CD14-positive monocyte (primary cell): ENCODE data around the gene CNBP. TPM values are rescaled to one million over a fixed set of nuclear protein-coding genes. Genes with fewer than 3 reads are reported as not detected.
A peak's percentile ranks its signal among the peaks of the same experiment; 100 is the strongest.

Experiments used
- DNase-seq, 3 donors: peaks; one replicate each; pipeline ENCODE4 v3.0.0-alpha.2; 2011 to 2022
- H2AFZ ChIP-seq: 2 replicates; pipeline ENCODE4 v1.6.0; 2012; ENCODE audit warnings: mild to moderate bottlenecking, low read depth, low read length, inconsistent platforms; ENCODE audit not compliant: insufficient read depth, poor library complexity, severe bottlenecking
- H3K27ac ChIP-seq, 2 donors: 1 replicate in 1 of 2; 2 replicates in 1 of 2; pipeline ENCODE4 v1.5.1; 2012 to 2013; ENCODE audit warnings: low read length in 2 of 2, control low read depth in 1 of 2, inconsistent platforms in 1 of 2, low read depth in 1 of 2, mild to moderate bottlenecking in 1 of 2
- H3K27me3 ChIP-seq, 2 donors: one replicate each; pipeline versions ENCODE4 v1.6.0 to v1.6.1; 2011 to 2013; ENCODE audit warnings: low read length in 2 of 2; ENCODE audit not compliant: control insufficient read depth in 2 of 2, insufficient read depth in 2 of 2
- H3K36me3 ChIP-seq, 2 donors: replicated peaks in 1 of 2; 1 replicate in 1 of 2; 2 replicates in 1 of 2; pipeline versions ENCODE4 v1.5.1 to v1.6.1; 2012 to 2013; ENCODE audit warnings: low read length in 2 of 2, control low read depth in 1 of 2, inconsistent platforms in 1 of 2, mild to moderate bottlenecking in 1 of 2; ENCODE audit not compliant: insufficient read depth in 2 of 2, control insufficient read depth in 1 of 2
- H3K4me1 ChIP-seq, 2 donors: 1 replicate in 1 of 2; 2 replicates in 1 of 2; pipeline versions ENCODE4 v1.5.1 to v1.6.1; 2012 to 2013; ENCODE audit warnings: low read length in 2 of 2, control low read depth in 1 of 2, inconsistent platforms in 1 of 2, mild to moderate bottlenecking in 1 of 2, moderate library complexity in 1 of 2; ENCODE audit not compliant: insufficient read depth in 2 of 2, control insufficient read depth in 1 of 2
- H3K4me2 ChIP-seq: replicated peaks from 2 replicates; pipeline ENCODE3; 2012; ENCODE audit warnings: low read length, moderate library complexity, mild to moderate bottlenecking; ENCODE audit not compliant: poor library complexity, severe bottlenecking; ENCODE audit errors: extremely low read depth
- H3K4me3 ChIP-seq, 3 experiments: fragments of 200-600 bp in 1 of 3; sonication (generic) in 1 of 3; replicated peaks in 1 of 3; 1 replicate in 2 of 3; 2 replicates in 1 of 3; pipeline ENCODE4 v1.5.1; 2011 to 2013; ENCODE audit warnings: low read length in 3 of 3, mild to moderate bottlenecking in 3 of 3, control low read depth in 2 of 3, low read depth in 2 of 3, inconsistent platforms in 1 of 3, moderate library complexity in 1 of 3
- H3K79me2 ChIP-seq: 2 replicates; pipeline ENCODE4 v1.6.0; 2012; ENCODE audit warnings: mild to moderate bottlenecking, control low read depth, inconsistent platforms, low read length, moderate library complexity; ENCODE audit not compliant: insufficient read depth
- H3K9ac ChIP-seq: 2 replicates; pipeline ENCODE4 v1.6.0; 2017; ENCODE audit warnings: low read length, mild to moderate bottlenecking; ENCODE audit not compliant: insufficient read depth, poor library complexity, severe bottlenecking
- H3K9me3 ChIP-seq, 2 donors: replicated peaks in 1 of 2; 1 replicate in 1 of 2; 2 replicates in 1 of 2; pipeline versions ENCODE4 v1.5.1 to v1.6.1; 2012 to 2013; ENCODE audit warnings: low read length in 2 of 2, control low read depth in 1 of 2; ENCODE audit not compliant: control insufficient read depth in 1 of 2, insufficient read depth in 1 of 2
- H4K20me1 ChIP-seq: 2 replicates; pipeline ENCODE4 v1.6.0; 2012; ENCODE audit warnings: mild to moderate bottlenecking, low read length, control low read depth, moderate library complexity; ENCODE audit not compliant: insufficient read depth
- H3K27ac Mint-ChIP-seq, 7 donors: one replicate each; pipeline ENCODE4 v1.8.0; 2020; ENCODE audit warnings: mild to moderate bottlenecking in 7 of 7, mixed read lengths in 7 of 7, moderate library complexity in 6 of 7, inconsistent platforms in 2 of 7
- H3K27me3 Mint-ChIP-seq, 3 donors: one replicate each; pipeline ENCODE4 v1.8.0; 2021 to 2022; ENCODE audit warnings: low read depth in 3 of 3, mild to moderate bottlenecking in 3 of 3, mixed read lengths in 3 of 3, moderate library complexity in 3 of 3, inconsistent platforms in 1 of 3
- H3K36me3 Mint-ChIP-seq, 2 donors: one replicate each; pipeline ENCODE4 v1.8.0; 2020; ENCODE audit warnings: mixed read lengths in 2 of 2, inconsistent platforms in 1 of 2, mild to moderate bottlenecking in 1 of 2
- H3K4me1 Mint-ChIP-seq: one replicate; pipeline ENCODE4 v1.8.0; 2020; ENCODE audit warnings: mild to moderate bottlenecking, mixed read lengths
- H3K4me3 Mint-ChIP-seq, 2 donors: one replicate each; pipeline ENCODE4 v1.8.0; 2020; ENCODE audit warnings: mild to moderate bottlenecking in 2 of 2, mixed read lengths in 2 of 2, moderate library complexity in 1 of 2
- H3K9me3 Mint-ChIP-seq, 7 donors: one replicate each; pipeline ENCODE4 v1.8.0; 2020 to 2022; ENCODE audit warnings: mixed read lengths in 7 of 7, mild to moderate bottlenecking in 6 of 7, moderate library complexity in 6 of 7, inconsistent platforms in 2 of 7
- CTCF ChIP-seq: fragments of 200-600 bp; IDR thresholded peaks from one replicate; pipeline ENCODE4 v1.8.0; 2022; ENCODE audit warnings: antibody characterized with exemption, mild to moderate bottlenecking
- WGBS: methylation state at CpG from one replicate; pipeline ENCODE4 v1.1.5; 2013; ENCODE audit warnings: missing lambda C conversion rate; ENCODE audit not compliant: insufficient coverage; 5-methylcytosine and 5-hydroxymethylcytosine counted together
- intact Hi-C, 2 donors: fragments of 100-400 bp; cut with micrococcal nuclease; formaldehyde crosslinking; loops; one replicate each; pipeline versions ENCODE4 v1.15.0 to v1.15.1; 2023
- polyA plus RNA-seq, 3 donors: library from polyadenylated mRNA; depleted of rRNA in 1 of 3; unstranded in 2 of 3; stranded (reverse) in 1 of 3; fragments of 300-500 nt in 2 of 3; fragments of >200 nt in 1 of 3; fragmentation: Illumina TruSeq in 2 of 3; gene quantifications; 1 replicate in 2 of 3; 2 replicates in 1 of 3; pipeline ENCODE4 v1.2.3, GENCODE V29; 2012 to 2021

CNBP gene
- polyA plus RNA-seq, 3 donors: 354 to 946 (median 845) TPM

- intact Hi-C loops: no loop called here
- Mint-ChIP-seq H3K4me1 (peaks cover 23% of the 10 kb centered on the region), H3K36me3 (peaks cover 58 to 64% of the 10 kb centered on the region in 2 donors), H3K9me3 (peaks cover 0 to 3% (median 0%) of the 10 kb centered on the region in 7 donors), H3K27me3 (peaks cover 5 to 21% (median 18%) of the 10 kb centered on the region in 3 donors), H3K27ac (peak overlapping the region in 3 of 7 donors; percentile 7 to 29 (median 24)), H3K4me3 (no peak overlapping the region)
- no peak overlapping the region for H3K27ac ChIP-seq
- no peak overlapping the region for H3K9ac ChIP-seq
- no peak overlapping the region for H3K4me3 ChIP-seq
- no peaks in the 10 kb centered on the region for H3K9me3 ChIP-seq
- H3K27me3 ChIP-seq: no peaks in the 10 kb centered on the region
- peaks cover 16 to 21% of the 10 kb centered on the region in 2 donors for H3K4me1 ChIP-seq
- no peaks in the 10 kb centered on the region for H3K79me2 ChIP-seq
- no peak overlapping the region for H2AFZ ChIP-seq
- peaks cover 36% of the 10 kb centered on the region for H4K20me1 ChIP-seq
- TF ChIP-seq CTCF: no peak
- WGBS: 72% methylated on average over 9 of the region's 9 CpGs
- DNase-seq: no peak
- no peak overlapping the region for H3K4me2 ChIP-seq
- peaks cover 39 to 61% of the 10 kb centered on the region in 2 donors for H3K36me3 ChIP-seq
Measured at GRCh38 chr3:129126726-129127280, 56.9 kb downstream of the CNBP start.

- Mint-ChIP-seq H3K9me3 (peaks cover 0 to 3% (median 0%) of the 10 kb centered on the region in 7 donors), H3K27me3 (peaks cover 7 to 20% (median 16%) of the 10 kb centered on the region in 3 donors)
Measured at GRCh38 chr3:129123314-129124060, 60.2 kb downstream of the CNBP start.

More at GRCh38 chr3:129123314-129124060, 60.2 kb downstream of the CNBP start:
- TF ChIP-seq CTCF: no peak
- Histone ChIP-seq H3K4me1 (peaks cover 32 to 39% of the 10 kb centered on the region in 2 donors), H3K27me3 (no peaks in the 10 kb centered on the region), H3K27ac (no peak overlapping the region), H3K9me3 (no peaks in the 10 kb centered on the region), H3K4me3 (no peak overlapping the region), H3K9ac (no peak overlapping the region), H3K79me2 (peaks cover 19% of the 10 kb centered on the region), H3K4me2 (no peak overlapping the region), H2AFZ (no peak overlapping the region), H4K20me1 (peaks cover 50% of the 10 kb centered on the region), H3K36me3 (peaks cover 11 to 38% of the 10 kb centered on the region in 2 donors)
- Mint-ChIP-seq H3K4me1 (peaks cover 42% of the 10 kb centered on the region), H3K4me3 (no peak overlapping the region), H3K27ac (peak overlapping the region in 6 of 7 donors; percentile 21 to 86 (median 48)), H3K36me3 (peaks cover 36 to 47% of the 10 kb centered on the region in 2 donors)
- no peak for DNase-seq
- intact Hi-C loops: no loop called here
- WGBS: 29% methylated on average over 2 of the region's 5 CpGs
